HG03520 (cell line): ENCODE data around the gene NOS1.
"Not testable (repeated sequence)": the region's sequence is repeated elsewhere in the genome, so short reads cannot be mapped to it uniquely, and the experiment has no call there.

Experiments
- ATAC-seq: cut with Tn5 transposase; IDR thresholded peaks from one replicate; pipeline ENCODE4 v1.9.1; 2021; ENCODE audit warnings: mild to moderate bottlenecking, moderate library complexity; ENCODE audit not compliant: unreplicated experiment

NOS1 gene

DNA sequence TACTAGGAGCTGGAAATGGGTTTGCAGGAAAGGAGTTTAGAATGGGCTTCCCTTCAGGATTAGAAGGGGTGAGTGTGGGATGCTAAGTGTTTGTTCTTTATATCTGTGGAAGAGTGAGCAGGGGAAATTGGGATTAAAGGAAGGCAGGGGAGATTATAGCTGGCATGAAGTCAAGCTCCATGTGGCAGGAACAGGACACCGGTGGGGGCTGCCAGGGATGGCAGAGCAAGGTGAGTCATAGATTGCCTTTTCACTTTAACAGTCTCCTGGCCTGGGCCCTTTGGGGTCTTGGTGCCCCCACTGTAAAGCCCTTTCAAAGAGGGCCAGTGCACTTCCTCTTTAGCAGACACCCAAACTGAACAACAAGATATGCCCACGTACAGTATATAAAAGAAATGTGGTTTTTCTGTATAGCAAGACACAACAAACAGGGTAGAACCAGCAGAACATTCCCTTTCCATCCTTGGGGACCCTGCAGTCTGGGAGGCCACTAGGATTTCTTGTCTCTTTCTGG is 148.1 kb downstream of the NOS1 start:
- no peak for ATAC-seq

DNA sequence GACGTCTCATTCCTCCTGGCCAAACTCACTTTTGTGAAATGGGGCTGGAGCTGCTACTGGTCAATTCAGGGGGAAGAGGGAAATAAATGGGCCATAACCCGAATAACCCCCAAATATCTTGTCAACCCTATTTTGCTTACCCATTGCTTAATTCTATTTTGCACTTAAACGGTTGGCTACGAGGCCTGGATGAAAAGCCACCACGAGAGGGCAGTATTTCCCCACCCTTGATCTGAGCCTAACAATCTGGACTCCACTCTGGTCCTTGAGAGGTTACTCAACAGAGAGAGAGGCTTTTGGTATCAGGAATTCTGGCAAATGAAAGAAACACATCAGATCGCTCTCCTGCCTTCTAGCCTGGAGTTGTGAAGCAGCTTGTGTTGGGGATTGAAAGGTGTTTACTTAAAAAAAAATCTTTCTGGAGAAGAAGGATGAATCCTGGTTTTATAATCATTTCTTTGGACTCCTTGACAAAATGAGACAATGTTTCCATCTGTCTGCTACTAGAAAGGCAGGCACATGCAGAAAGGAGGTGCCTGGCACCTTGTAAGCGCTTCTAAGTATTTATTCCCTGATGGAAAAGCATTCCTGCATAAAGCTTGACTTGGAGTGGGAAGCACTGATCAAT is 148.7 kb downstream of the NOS1 start:
- ATAC-seq = no peak

- ATAC-seq = no peak
Observed at GRCh38 chr12:117210266-117210918, 151.0 kb downstream of the NOS1 start.

DNA sequence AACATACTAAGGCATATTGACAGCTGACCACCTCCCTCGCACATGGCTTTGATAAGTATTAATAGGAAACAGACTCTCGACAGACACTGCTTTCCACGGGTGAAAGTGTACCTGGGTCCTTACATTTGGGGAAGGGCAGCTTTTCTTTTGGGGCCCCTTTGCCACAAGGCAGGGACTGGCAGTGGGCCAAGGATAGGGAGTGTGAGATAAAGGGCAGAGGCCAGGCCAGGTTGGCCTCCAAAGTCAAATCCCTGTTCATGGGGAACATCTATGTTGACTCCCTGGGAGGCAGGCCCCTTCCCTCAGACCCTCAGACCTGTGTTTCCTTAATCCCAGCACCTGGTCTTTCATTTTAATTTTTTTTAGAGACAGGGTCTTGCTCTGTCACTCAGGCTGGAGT is 151.8 kb downstream of the NOS1 start:
- no peak for ATAC-seq

GRCh38 chr12:117208811-117209455 is 152.5 kb downstream of the NOS1 start:
- no peak for ATAC-seq

GRCh38 chr12:117208206-117208605 is 153.2 kb downstream of the NOS1 start:
- ATAC-seq = no peak

- no peak for ATAC-seq
Observed at GRCh38 chr12:117207675-117208074, 153.8 kb downstream of the NOS1 start.

- no peak for ATAC-seq
Observed at GRCh38 chr12:117202556-117202955, 158.9 kb downstream of the NOS1 start.

- ATAC-seq = no peak
Observed at GRCh38 chr12:117202033-117202432, 159.4 kb downstream of the NOS1 start.

GRCh38 chr12:117199956-117200744 is 161.3 kb downstream of the NOS1 start:
- ATAC-seq = not testable (repeated sequence)

DNA sequence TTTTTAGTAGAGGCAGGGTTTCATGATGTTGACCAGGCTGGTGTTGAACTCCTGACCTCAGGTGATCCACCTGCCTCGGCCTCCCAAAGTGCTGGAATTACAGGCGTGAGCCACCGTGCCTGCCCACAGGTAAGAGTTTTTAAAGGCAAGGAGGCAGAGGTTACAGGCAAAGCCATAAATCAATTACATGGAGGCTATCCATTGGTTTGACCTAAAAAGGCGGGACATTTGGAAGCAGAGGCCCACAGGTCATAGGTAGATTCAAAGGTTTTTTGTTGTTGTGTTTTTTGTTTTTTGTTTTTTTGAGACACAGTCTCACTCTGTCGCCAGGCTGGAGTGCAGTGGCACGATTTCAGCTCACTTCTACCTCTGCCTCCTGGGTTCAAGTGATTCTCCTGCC is 165.1 kb downstream of the NOS1 start:
- ATAC-seq = not testable (repeated sequence)

GRCh38 chr12:117195027-117195426 is 166.4 kb downstream of the NOS1 start:
- ATAC-seq = not testable (repeated sequence)

GRCh38 chr12:117193903-117194302 is 167.5 kb downstream of the NOS1 start:
- ATAC-seq = no peak

DNA sequence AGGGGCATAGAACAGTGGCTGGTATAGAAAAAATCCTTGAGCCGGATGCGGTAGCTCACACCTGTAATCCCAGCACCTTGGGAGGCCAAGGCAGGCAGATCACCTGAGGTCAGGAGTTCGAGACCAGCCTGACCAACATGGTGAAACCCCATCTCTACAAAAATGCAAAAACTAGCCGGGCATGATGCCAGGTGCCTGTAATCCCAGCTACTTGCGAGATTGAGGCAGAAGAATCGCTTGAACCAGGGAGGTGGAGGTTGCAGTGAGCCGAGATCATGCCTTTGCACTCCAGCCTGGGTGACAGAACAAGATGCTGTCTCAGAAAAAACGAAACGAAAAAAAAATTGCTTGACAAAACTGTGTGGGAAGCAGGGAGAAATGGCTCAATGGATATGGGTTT is 168.8 kb downstream of the NOS1 start:
- ATAC-seq = not testable (repeated sequence)

- ATAC-seq = no peak
Observed at GRCh38 chr12:117192057-117192456, 169.4 kb downstream of the NOS1 start.

DNA sequence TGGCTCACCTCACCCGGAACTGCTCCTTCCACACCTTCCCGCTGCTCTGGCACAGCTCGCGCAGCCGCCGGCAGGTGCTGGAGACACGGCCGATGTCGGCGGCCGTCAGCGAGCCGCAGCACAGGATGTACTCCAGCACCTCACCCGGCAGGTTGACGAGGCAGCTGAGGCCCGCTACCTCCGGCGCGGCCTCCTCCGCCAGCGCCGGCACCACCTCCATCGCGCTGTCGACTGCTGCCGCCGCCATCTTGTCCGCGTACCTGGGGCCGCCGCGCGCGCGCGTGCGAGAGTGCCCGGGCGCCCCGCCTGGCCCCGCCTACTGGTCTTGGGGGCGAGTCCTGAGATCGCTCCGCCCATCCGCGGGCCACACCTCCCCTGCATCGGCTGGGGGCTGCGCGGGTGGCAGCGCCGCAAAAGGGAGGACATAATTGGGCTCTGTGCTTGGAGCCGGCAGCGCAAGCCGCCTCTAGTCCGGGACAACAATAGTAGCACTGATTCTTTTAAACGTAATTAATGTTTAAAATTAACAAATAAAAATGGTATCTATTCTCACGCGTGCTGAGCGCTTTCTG is 171.1 kb downstream of the NOS1 start, which contains the start of gene FBXO21:
Gene FBXO21, minus strand, starts transcription at position 261 of the 572 bp plus-strand sequence. Its CDS starts 14 bp downstream, at position 247.
- peak; percentile 91 for ATAC-seq

GRCh38 chr12:117189725-117190209 is 171.7 kb downstream of the NOS1 start:
- peak; percentile 41 for ATAC-seq

DNA sequence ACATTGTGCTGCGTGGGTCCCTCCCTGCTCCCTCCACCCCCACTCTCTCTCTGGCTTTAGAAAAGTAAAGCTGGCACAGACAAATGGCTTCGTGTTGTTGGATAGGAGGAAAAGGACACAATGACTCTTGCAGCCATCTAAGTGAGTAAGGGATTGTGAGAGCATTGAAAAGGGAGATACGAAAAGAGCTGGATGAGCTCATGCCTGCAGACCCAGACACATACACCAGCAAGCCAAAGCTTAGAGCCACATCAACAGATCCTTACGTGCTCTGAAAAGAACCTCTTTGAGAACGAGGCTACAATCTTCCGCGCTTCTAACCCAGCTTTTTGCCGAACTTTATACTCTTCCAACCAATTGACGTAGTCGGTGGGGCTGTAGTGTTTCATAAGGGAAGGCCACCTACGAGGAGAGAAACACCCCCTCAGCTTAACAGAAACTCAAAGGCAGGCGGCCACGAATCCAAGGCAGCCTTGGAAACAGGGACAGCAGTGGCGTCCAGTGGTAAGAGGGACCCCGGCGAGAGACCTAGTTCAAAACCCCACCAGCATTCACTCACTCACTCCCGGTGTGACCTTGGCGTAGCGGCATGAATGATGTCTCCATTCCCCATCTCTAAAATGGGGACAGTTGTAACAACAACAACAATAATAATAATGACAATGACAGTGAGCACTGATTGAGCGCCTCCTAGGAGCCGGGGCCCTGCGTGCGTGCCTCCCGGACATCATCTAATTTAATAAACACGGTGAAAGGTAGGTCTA is 172.3 kb downstream of the NOS1 start:
- no peak for ATAC-seq

- no peak for ATAC-seq
Observed at GRCh38 chr12:117188121-117188665, 173.2 kb downstream of the NOS1 start.

DNA sequence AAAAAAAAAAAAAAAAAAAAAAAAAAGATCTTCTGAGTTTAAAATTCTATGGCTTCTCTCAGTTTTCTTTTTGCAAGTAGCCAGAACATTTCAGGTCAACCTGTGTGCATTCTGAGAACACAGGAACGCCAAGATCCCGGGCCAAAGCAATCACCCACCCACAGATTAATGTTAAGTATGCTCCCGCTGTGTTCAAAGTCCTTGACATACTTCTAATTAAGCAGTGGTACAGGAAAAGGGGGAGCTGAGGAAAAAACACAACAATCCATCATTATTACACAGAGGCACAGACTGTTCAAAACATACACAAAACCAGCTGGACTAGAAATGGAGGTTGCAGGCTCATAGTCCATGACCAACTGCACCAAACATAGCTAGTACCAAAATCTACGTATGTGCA is 174.0 kb downstream of the NOS1 start:
- no peak for ATAC-seq
